ENCODE results near the gene HOXA3. TPM values are rescaled to one million over a fixed set of nuclear protein-coding genes. Genes with fewer than 3 reads are reported as not detected.
A peak's percentile ranks its signal among the peaks of the same experiment; 100 is the strongest.

The HOXA3 gene
- total RNA-seq, 1 experiment from 2014 or later: 4.7 TPM

DNA sequence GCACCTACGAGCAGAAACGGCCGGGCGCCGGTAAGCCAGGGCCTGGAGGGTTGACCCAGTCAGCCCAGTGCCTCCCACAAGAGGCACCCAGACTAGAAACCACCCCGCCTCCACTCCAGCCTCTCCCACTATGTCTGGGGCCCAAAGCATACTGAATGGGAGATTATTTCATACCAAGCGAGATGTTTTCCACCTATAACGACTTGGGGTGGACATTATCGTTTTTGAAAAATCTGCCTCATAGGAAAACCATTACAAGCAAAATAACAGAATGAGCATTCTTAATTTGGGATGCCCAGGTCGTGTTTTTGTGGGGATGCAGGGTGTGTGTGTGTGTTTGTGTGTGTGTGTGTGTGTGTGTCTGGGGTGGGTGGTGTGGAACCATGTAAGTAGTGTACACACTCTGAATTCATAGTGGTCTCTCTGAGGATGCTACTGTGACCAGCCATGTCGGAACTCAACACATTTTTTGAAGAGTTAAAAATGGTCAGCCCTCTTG is 6.4 kb downstream of the HOXA3 start:
- no peak for DNase-seq (ENCODE audit: low read depth)

DNA sequence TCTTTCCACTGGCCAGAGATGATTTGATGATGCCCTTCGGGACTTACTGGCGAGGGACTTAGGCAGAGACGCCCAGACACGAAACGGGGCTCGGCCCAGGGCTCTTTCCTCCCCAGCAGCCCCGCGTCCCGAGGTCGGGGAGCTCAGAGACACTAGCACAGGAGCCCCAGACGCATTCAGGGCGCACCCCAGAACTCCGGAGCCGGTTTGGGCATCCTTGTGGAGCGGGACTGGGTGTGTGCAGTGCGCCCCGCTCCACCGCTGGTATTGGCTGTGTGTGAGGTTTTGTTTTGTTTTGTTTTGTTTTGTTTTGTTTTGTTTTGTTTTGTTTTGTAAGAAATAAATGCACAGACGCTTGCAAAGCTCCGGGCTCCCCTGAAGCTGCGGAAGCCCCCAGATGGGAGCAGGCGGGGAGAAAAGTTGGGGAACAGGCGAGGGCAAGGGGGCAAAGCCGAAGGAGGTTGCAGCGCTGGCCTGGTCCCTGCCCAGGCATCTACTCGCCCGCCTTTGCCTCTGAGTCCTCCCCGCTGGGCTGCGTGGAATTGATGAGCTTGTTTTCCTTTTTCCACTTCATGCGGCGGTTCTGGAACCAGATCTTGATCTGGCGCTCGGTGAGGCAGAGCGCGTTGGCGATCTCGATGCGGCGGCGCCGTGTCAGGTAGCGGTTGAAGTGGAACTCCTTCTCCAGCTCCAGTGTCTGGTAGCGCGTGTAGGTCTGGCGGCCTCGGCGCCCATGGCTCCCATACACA is 7.0 kb downstream of the HOXA3 start:
- DNase-seq (ENCODE audit: low read depth): no peak

DNA sequence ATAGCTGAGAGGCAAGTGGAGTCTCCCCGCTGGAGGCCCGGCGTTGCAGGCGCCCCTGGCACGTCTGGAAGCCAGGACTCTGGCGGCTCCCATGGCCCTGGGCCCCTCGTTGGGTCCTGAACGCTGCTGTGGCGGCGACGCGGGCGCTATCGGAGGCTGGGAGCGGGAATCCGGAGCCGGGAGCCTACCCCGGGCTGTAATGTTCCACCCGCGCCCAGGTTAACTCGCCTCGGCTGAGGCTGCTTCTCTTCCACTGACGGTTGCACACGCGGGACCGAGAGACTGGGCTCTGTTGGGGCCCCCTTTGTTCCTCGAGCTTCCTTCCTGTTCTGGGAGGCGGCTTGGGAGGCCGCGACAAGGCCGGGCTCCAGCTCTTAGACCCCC is 7.6 kb downstream of the HOXA3 start:
- DNase-seq (ENCODE audit: low read depth): no peak

DNA sequence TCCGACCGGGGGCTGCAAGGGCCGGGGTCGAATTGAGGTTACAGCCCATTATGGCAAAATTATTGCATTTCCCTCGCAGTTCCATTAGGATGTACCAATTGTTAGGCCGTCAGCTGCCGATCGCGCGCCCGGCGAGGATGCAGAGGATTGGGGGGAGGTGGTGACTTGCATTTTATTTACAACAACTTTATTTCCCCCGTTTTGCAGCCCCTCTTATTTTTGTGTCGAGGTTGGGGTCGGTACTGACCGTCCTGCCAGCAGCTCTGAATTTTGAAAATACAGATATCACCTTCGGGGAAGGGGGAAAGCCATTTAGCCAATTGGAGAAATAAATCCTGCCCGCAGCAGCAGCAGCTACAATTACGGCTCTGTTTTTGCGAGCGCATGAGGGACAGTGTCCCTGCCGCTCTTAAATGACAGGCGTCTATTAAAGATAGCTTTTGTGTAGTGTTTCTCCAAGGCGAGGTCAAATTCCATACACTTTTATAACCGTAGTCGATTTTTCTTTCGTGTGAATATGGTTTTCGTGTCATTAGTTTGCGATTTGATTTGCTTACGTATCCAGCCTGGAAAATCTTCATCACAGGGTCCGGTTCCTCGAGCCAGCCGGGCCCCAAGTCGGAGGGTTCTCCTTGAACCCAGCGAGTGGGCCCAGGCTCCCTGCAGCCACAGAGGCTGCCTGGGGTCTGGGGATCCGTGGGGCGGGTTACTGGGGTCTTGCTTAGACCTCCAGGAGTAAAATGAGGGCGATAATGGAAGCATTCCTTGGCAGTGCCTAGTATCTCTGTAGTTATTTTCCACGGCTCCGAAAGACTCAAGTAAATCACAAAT is 8.2 kb downstream of the HOXA3 start:
- no peak for DNase-seq (ENCODE audit: low read depth)

DNA sequence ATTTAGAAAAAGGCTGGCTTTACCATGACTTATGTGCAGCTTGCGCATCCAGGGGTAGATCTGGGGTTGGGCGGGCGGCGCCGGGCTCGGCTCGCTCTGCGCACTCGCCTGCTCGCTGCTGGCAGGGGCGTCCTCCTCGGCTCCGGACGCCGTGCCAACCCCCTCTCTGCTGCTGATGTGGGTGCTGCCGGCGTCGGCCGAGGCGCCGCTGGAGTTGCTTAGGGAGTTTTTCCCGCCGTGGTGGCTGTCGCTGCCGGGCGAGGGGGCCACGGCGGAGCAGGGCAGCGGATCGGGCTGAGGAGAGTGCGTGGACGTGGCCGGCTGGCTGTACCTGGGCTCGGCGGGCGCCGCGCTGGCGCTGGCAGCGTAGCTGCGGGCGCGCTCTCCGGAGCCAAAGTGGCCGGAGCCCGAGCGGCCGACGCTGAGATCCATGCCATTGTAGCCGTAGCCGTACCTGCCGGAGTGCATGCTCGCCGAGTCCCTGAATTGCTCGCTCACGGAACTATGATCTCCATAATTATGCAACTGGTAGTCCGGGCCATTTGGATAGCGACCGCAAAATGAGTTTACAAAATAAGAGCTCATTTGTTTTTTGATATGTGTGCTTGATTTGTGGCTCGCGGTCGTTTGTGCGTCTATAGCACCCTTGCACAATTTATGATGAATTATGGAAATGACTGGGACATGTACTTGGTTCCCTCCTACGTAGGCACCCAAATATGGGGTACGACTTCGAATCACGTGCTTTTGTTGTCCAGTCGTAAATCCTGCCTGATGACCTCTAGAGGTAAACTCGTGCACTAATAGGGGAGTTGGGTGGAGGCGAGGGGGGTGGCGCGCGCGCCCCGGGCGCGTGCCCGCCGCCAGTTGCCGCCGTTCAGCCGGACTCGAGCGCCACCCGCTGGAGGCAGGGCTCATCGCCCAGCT is 9.1 kb downstream of the HOXA3 start, which contains the start of gene HOXA5:
HOXA5 (minus strand) TSS at position 659 of the 927 bp plus-strand sequence; CDS start at position 585, 74 bp downstream.
- peak; percentile 99 for DNase-seq (ENCODE audit: low read depth)

DNA sequence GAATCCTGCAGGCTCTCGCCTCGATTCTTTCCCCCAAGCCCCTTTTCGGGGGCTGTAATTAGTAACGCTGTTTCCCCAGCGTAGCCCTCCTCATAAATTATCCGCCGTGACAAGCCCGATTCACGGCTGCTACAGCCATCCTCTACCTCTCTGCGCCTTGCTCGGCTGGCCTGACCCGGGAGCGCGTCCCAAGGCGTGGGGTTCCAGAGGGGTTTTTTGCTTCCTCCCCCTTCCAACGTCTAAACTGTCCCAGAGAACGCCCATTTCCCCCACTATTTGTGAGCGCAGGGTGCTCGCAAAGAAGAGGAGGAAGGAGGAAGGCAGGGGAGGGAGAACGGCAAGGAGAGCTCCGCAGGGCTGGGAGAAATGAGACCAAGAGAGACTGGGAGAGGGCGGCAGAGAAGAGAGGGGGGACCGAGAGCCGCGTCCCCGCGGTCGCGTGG is 9.8 kb downstream of the HOXA3 start:
- no peak for DNase-seq (ENCODE audit: low read depth)

DNA sequence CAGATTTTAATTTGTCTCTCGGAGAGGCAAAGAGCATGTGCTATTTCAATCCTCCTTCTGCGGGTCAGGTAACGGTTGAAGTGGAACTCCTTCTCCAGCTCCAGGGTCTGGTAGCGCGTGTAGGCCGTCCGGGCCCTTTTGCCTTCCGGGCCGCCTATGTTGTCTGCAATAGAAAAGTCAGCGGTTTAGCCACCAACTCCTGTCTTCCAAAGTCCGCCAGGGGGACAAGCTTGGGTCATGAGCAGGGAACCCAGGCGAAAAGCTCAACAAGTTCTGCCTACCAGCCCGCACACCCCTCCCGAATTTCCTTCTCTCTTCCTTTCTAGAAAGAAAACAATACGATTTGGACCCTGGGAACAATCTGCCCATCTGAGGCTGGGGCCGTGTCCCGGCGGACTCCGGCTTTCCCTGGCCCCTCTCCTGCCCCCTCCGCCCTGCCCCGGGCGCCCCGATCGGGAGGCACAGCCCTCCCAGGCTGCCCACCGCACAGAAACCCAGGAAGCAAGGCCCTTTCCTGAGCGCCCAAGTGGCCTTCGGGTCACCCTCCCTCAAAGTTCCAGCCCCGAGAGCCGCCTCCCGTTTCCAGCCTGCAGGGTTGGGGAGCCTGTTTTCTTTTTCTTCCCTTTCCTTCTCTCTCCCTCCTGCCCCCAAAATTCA is 10.3 kb downstream of the HOXA3 start:
- peak; percentile 77 for DNase-seq (ENCODE audit: low read depth)

DNA sequence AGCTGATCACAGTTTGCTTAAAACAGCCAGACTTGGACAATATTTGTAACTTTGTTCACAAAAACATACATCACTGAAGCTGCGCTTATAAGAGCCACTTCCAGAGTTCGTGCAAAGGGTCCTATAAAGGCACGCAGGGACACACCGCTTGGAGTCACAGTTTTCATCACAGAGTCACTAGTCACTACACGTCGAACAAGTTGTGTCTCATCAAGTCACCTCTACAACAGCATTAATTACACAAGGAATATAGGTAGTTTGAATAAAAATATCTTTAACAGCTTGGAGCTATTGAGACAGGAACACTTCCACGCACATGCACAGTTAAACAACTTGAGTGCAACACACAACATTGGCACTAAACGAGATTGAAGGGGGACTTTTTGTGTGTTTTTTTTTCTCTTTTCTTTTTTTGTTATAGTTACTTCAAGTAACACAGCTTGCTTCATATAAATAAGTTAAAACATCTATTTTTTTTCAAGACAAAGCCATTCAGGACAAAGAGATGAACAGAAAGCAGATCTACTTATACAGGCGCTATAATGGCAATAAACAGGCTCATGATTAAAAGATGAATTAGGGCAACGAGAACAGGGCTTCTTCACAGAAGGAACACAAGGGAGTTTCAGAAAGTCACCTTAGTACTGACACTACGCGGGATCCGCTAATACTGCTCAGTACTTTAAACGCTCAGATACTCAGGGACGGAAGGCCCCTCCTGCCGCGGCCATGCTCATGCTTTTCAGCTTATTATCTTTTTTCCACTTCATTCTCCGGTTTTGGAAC is 11.1 kb downstream of the HOXA3 start:
- no peak for DNase-seq (ENCODE audit: low read depth)

DNA sequence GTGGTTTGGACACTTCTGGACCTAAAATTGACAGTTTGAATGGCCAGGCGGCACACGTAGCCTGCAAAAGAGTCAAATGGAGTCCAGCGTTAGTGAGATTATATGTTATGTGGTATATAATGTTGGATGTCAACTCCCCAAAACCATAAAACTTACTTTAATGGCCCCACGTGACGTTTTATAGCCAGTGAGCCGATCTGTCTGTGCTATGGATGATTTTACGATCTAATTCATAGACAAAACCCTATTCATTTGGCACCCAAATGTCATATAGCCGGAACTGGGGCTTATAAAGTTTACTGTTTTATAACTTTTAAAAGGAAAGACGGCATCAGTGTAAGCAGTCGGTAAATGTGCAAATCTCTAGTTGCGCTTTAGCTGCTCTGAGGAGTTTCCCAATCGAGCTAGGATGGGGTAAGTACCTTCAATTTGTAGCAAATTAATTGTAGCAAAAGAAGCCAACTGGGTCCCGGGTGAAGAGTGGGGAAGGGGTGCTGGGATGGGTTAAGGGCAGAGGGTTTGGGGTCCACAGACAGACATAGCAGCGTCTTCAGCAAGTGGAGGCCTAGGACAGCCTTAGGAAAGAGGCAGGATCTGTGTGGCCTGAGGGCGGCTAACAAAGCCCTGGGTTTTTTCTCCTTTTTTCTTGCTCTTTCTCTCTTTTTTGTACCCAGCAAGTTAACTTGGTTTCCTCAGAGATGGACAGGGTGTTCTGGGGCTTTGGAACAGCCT is 12.1 kb downstream of the HOXA3 start:
- DNase-seq (ENCODE audit: low read depth): no peak

DNA sequence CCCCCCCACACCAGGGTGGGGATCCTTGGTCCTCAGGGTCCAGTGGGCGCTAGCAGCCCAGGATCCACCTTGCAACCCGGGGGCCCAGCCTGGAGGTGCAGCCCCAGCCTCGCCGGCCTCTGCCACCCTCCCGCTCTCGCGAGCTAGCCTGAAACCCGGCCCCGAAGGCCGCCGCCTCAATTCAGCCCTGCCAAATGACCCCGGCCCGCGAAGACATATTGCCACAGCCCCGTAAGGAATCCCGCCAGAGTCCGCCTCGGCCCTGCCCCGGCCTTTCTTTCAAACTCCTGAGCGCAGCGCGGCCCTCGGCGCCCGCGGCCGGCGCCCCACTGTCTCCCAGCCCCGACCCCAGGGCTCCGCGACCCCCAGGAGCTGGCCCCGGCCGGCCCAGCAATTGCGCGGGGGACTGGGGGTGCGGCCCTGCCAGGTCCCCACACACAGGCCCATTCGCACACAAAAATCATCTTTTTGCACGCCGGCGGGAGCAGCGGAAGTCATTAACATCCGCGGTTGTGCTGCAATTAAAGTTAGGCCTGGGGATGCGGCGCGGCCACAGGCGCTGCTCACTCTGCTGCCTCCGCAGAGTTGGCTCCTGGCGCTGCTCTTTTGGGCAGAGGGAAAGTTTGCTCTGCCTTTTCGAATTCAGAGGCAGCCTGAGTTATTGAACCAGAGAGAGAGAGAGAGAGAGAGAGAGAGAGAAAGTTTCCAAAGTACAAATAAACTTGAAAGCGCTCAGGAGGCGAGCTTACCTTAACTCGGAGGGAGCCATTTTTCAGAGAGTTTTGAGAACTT is 12.9 kb downstream of the HOXA3 start:
- no peak for DNase-seq (ENCODE audit: low read depth)

DNA sequence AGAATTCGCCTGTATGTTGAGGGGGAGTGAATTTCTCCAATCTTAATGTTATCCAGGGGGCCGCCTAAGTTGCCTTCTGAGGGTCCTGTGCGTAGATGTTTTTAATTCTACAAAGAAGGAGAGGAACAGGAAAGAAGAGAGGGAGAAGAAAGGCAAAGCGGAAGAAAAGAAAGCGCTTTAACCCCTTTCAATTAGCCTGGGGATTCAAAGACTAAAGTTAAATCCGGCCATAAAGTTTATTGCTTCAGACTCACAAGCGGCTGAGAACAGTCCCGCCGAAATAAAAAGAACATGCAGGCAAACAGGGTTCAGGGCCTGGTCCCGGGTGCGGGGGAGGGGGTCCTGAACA is 13.4 kb downstream of the HOXA3 start:
- DNase-seq (ENCODE audit: low read depth): no peak

DNA sequence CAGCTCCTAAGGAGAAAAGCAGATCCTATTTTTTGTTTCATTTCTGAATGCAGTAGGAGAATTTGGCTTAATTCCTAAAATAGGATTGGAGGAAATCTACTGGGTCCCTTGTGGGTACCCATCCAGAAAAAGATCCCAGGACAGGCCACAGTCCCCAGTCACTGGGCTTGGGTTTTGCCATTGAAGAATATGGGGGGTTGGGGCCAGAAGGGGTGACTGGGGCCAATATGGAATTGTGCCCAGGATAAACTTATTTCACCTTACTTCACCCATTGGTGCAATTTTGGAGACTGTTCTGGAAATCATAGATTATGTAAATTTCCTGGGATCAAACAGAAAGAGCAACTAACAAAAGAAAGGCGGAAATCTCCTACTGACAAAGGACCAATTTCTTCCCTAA is 13.9 kb downstream of the HOXA3 start:
- DNase-seq (ENCODE audit: low read depth): no peak

DNA sequence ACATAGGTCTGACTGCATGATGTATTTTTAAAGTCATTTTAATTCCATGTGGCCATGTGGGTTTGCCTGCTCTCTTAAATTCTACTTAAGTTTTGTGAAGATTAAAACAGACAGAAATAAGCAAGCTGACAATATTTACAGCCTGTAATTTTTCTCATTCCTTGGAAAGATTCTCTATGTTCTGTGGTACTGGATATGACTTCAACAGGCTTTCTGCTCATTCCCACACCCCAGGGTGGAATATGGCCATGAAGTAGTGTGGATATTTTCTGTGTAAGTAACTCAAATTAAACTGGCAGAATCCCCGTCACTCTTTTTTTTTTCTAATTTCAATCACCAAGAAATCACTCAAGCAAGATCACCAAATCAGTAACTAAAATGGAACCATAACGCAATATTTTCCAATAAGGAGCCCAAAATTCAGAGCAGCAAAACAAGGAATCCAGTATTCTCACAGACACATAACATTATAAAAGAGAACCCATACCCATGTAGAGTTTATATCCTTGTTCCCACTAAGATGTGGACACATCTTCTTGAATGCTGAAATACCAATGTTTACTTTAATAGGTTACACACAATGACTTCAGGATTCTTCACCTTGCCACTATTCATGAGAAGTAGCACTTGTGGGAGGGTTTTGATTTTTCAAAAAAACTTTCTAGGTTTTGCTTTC is 14.6 kb downstream of the HOXA3 start:
- no peak for DNase-seq (ENCODE audit: low read depth)

DNA sequence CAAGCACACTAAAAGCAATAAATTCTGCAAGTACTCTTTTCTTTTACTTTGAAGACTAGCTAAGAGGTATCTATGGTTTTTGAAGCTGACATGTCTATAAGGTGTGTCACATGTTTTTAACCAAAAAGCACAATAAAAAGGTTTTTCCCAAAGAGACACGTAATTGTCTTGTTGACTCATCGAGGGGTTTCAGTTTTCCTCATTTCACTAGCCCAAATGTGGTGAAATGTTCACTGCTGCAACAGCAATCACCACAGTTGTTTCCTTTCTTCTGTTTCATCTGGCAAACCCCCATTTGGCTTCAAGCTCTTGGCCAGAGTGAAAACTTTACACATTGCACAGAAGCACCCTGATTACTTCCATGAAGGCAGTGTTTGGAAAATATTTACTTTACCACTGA is 18.0 kb downstream of the HOXA3 start:
- DNase-seq (ENCODE audit: low read depth): peak; percentile 97

DNA sequence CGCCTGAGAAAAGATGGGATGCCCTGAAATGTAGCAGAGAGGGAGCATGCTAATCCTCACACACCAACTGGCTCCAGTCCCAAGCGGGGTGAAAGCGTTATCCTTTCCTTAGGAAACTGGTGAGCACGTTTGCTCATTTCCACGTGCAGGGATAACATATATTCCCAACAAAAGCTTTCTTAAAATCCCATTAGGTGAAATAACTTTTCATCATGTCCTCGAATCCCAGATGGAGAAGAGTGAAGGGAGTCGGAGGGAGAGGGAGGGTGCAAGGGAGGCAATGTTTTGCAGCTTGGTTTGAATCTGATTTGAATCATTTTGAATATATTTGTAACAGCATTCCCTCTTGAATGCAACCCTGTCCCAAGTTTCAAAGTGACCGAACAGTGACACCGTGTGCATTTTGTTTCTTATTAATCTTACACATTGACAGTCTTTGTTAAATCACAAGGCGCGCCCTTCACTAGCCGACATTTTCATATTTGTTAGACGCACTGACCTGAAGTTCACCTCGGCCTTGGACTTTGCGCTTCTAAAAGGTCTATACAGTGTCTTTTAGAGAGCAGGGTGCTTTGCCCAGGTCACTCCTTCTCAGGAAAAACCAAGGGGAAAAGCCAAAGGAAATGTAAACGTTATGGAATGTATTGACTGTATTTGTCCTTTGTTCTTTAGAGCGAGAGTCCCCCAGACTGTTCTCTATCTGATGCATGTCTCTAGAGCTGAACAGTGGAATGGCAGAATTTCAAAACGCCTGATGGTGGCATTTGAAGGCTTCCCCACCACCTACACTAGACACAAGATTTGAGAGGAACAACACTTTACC is 18.8 kb downstream of the HOXA3 start:
- no peak for DNase-seq (ENCODE audit: low read depth)

DNA sequence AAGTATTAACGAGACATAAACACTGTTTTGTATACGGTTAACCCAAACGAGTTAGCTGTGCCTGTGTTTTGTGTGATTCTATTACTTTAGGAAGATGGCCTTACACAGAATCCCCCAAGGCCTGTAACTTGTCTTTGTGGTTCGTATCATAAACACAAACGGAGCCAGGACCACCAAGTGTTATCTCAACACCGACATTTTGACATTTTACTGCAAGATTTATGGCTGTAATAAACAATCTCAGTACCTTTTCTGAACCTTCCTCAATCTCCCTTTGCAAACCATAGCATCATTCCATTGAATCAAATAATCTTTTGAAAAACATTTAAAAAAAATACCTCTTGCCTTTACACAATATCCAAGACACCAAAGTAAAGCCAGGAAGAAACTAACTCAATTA is 19.4 kb downstream of the HOXA3 start:
- no peak for DNase-seq (ENCODE audit: low read depth)

DNA sequence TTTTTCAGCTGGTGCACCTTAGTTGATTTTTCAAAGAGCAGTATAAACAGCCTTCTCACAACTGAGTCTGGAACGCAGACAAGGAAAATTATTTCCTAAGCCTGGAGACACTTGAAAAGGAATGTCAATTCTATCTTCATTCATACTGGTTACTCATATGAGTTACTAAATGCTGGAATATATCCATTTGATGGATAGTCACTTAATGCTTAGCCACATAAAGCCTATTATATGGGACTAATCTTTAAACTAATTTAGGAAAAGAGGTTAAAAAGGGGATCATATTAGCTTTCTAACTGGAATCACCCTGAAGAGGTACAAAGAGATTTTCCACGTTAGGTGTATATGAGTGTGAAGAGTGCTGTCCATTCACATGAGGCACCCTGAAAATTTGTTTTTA is 20.2 kb downstream of the HOXA3 start:
- no peak for DNase-seq (ENCODE audit: low read depth)

Measured in LHCN-M2 (cell line).